ENCODE measurements around the gene SLC9A6. TPM values are rescaled to one million over a fixed set of nuclear protein-coding genes. Genes with fewer than 3 reads are reported as not detected.

Gene SLC9A6
- total and polyA plus RNA-seq, 2 of the 13 experiments (the other 11 are each of a cell fraction or from before 2014, with no cell fraction given): 3.9 to 8.0 TPM

DNA sequence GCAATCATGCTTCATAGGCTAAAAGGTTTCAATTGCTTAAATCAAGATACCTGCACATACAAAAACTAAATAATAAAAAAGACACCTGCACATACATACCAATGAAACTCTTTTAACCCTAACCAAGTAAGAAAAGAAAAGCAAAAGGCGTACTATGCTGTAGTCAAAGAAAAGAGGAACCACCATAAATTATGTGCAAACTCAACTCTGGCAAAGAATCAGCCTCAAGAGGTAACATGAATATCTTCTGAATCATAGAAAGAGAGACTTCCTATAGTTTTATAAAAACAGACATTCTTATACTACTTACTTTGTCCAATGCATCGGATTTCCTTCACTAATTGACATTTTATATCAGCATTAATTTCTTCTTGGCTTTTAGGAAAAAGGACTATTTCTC is 40.7 kb upstream of the SLC9A6 start:
- FAIRE-seq: no peak
- H3K4me1 ChIP-seq (ENCODE audit: insufficient read depth, low read length): no peaks in the 10 kb centered on the region
- in situ Hi-C loops (cut with HindIII; ENCODE audit: extremely low pct_ligation_motif_present, low pct_unique_long_range_greater_than_20kb): no loop called here

More for the DNA sequence above, 40.7 kb upstream of the SLC9A6 start:
- no peaks in the 10 kb centered on the region for H3K27me3 ChIP-seq (ENCODE audit: control insufficient read depth in 1 of 2, insufficient read depth in 2 of 2, low read length in 2 of 2)
- no peak overlapping the region for H3K4me2 ChIP-seq (ENCODE audit: low read depth, low read length)
- H3K9me3 ChIP-seq (ENCODE audit: low read length): no peaks in the 10 kb centered on the region
- ATAC-seq (no peak), DNase-seq (ENCODE audit: low spot score) (no peak)
- no peak overlapping the region for H3K9ac ChIP-seq (ENCODE audit: insufficient read depth, low read depth, low read length)
- H4K20me1 ChIP-seq (ENCODE audit: insufficient read depth, low read length): no peaks in the 10 kb centered on the region
- intact Hi-C loops (cut with micrococcal nuclease; ENCODE audit: unreplicated experiment): no loop called here
- H2AFZ ChIP-seq (ENCODE audit: low read length): no peak overlapping the region
- no peak overlapping the region for H3K27ac ChIP-seq (ENCODE audit: extremely low read length, insufficient read depth, low read length)
- POLR2A ChIA-PET: no interaction called here
- no peak overlapping the region for H3K4me3 ChIP-seq (replicated peaks in 1 of 3; ENCODE audit: insufficient read depth in 1 of 3, low read depth in 2 of 3, low read length in 3 of 3)
- H3K36me3 ChIP-seq (replicated peaks in 1 of 2; ENCODE audit: control insufficient read depth in 1 of 2, insufficient read depth in 2 of 2, low read length in 2 of 2): no peaks in the 10 kb centered on the region
- CTCF ChIA-PET (ENCODE audit: low intra/inter-chr PET ratio, low total read pairs): no interaction called here
- no peaks in the 10 kb centered on the region for H3K79me2 ChIP-seq (ENCODE audit: insufficient read depth, low read length)
- no TSS peak for BruUV-seq (replicated peaks)
- TF ChIP-seq NFE2L1 (CRISPR knock-in tag; IDR thresholded peaks at IDR 0.05; ENCODE audit: borderline replicate concordance) (no peak), ZBTB38 (CRISPR knock-in tag; IDR thresholded peaks at IDR 0.05) (no peak), ZFP36 (IDR thresholded peaks at IDR 0.05; ENCODE audit: borderline replicate concordance, low read depth, low read length, partially characterized antibody) (no peak), SP2 (CRISPR knock-in tag; IDR thresholded peaks at IDR 0.05) (no peak), SMAD3 (CRISPR knock-in tag; IDR thresholded peaks at IDR 0.05) (no peak), HOXD1 (CRISPR knock-in tag; IDR thresholded peaks at IDR 0.05) (no peak), ZSCAN12 (CRISPR knock-in tag; IDR thresholded peaks at IDR 0.05) (no peak), ZBTB7B (CRISPR knock-in tag; IDR thresholded peaks at IDR 0.05) (no peak), RBM39 (IDR thresholded peaks at IDR 0.05; ENCODE audit: low read depth, low read length, poor library complexity, severe bottlenecking) (no peak), SP4 (CRISPR knock-in tag; IDR thresholded peaks at IDR 0.05) (no peak), PAWR (CRISPR knock-in tag; IDR thresholded peaks at IDR 0.05; ENCODE audit: borderline replicate concordance) (no peak), MEIS2 (CRISPR knock-in tag; IDR thresholded peaks at IDR 0.05) (no peak)
- TF ChIP-seq, protein P1, sequence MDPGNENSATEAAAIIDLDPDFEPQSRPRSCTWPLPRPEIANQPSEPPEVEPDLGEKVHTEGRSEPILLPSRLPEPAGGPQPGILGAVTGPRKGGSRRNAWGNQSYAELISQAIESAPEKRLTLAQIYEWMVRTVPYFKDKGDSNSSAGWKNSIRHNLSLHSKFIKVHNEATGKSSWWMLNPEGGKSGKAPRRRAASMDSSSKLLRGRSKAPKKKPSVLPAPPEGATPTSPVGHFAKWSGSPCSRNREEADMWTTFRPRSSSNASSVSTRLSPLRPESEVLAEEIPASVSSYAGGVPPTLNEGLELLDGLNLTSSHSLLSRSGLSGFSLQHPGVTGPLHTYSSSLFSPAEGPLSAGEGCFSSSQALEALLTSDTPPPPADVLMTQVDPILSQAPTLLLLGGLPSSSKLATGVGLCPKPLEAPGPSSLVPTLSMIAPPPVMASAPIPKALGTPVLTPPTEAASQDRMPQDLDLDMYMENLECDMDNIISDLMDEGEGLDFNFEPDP (CRISPR knock-in tag; conservative IDR thresholded peaks at IDR 0.05): no peak
- TF ChIP-seq, protein P2, sequence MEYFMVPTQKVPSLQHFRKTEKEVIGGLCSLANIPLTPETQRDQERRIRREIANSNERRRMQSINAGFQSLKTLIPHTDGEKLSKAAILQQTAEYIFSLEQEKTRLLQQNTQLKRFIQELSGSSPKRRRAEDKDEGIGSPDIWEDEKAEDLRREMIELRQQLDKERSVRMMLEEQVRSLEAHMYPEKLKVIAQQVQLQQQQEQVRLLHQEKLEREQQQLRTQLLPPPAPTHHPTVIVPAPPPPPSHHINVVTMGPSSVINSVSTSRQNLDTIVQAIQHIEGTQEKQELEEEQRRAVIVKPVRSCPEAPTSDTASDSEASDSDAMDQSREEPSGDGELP (IDR thresholded peaks at IDR 0.05; ENCODE audit: borderline replicate concordance, low read depth): no peak
- WGBS (ENCODE audit: low lambda C conversion rate): 36% methylated on average over 2 of the region's 2 CpGs
